ENCODE measurements around the gene RPTOR.
"Not testable (repeated sequence)": the region's sequence is repeated elsewhere in the genome, so short reads cannot be mapped to it uniquely, and the experiment has no call there.

RPTOR gene

GRCh38 chr17:80742091-80742490 is 197.5 kb downstream of the RPTOR start:
- no peak for DNase-seq (ENCODE audit: low read depth, low spot score)

GRCh38 chr17:80742581-80743180 is 198.0 kb downstream of the RPTOR start:
- no peak for DNase-seq (ENCODE audit: low read depth, low spot score)

- no peak for DNase-seq (ENCODE audit: low read depth, low spot score)
These were observed 198.6 kb downstream of the RPTOR start for GRCh38 chr17:80743181-80743771.

- DNase-seq (ENCODE audit: low read depth, low spot score), result not testable (repeated sequence)
These were observed 199.3 kb downstream of the RPTOR start for GRCh38 chr17:80743973-80744372.

GRCh38 chr17:80744725-80745124 is 200.1 kb downstream of the RPTOR start:
- not testable (repeated sequence) for DNase-seq (ENCODE audit: low read depth, low spot score)

- DNase-seq (ENCODE audit: low read depth, low spot score), result no peak
These were observed 200.5 kb downstream of the RPTOR start for GRCh38 chr17:80745183-80745582.

- no peak for DNase-seq (ENCODE audit: low read depth, low spot score)
These were observed 201.8 kb downstream of the RPTOR start for GRCh38 chr17:80746262-80746935.

- no peak for DNase-seq (ENCODE audit: low read depth, low spot score)
These were observed 202.8 kb downstream of the RPTOR start for GRCh38 chr17:80747469-80747868.

GRCh38 chr17:80749611-80750010 is 205.0 kb downstream of the RPTOR start:
- DNase-seq (ENCODE audit: low read depth, low spot score), result no peak

GRCh38 chr17:80750263-80750662 is 205.6 kb downstream of the RPTOR start:
- no peak for DNase-seq (ENCODE audit: low read depth, low spot score)

GRCh38 chr17:80751070-80751945 is 206.7 kb downstream of the RPTOR start:
- DNase-seq (ENCODE audit: low read depth, low spot score), result no peak

GRCh38 chr17:80751946-80752581 is 207.4 kb downstream of the RPTOR start:
- DNase-seq (ENCODE audit: low read depth, low spot score), result no peak

- no peak for DNase-seq (ENCODE audit: low read depth, low spot score)
These were observed 209.2 kb downstream of the RPTOR start for GRCh38 chr17:80753685-80754345.

GRCh38 chr17:80754846-80755245 is 210.2 kb downstream of the RPTOR start:
- DNase-seq (ENCODE audit: low read depth, low spot score), result no peak

GRCh38 chr17:80755650-80756405 is 211.2 kb downstream of the RPTOR start:
- no peak for DNase-seq (ENCODE audit: low read depth, low spot score)

- DNase-seq (ENCODE audit: low read depth, low spot score), result no peak
These were observed 214.1 kb downstream of the RPTOR start for GRCh38 chr17:80758481-80759376.

GRCh38 chr17:80759377-80759673 is 214.7 kb downstream of the RPTOR start:
- no peak for DNase-seq (ENCODE audit: low read depth, low spot score)

GRCh38 chr17:80760511-80760911 is 215.9 kb downstream of the RPTOR start:
- DNase-seq (ENCODE audit: low read depth, low spot score), result no peak

- no peak for DNase-seq (ENCODE audit: low read depth, low spot score)
These were observed 216.7 kb downstream of the RPTOR start for GRCh38 chr17:80761110-80761871.

All from iPS DF 19.7 (cell line).